WTC11 (cell line): ENCODE data around the gene TMEM8B. TPM values are rescaled to one million over a fixed set of nuclear protein-coding genes. Genes with fewer than 3 reads are reported as not detected.

Experiments used
- ATAC-seq: fragments of 200-7000 bp; cut with Tn5 transposase; 2 replicates; pipeline ENCODE4 v1.10.0; 2021; ENCODE audit warnings: mild to moderate bottlenecking, moderate library complexity
- CTCF ChIA-PET: fragments of 300-600 bp; sonication (Branson Sonifier 250); formaldehyde crosslinking; loops from one replicate; lab custom pipeline; 2021; ENCODE audit warnings: antibody characterized with exemption; lab: Charles Lee
- POLR2A ChIA-PET: fragments of 350-600 bp; sonication (Branson Sonifier 250); formaldehyde crosslinking; loops from one replicate; lab custom pipeline; 2021; ENCODE audit warnings: antibody characterized with exemption; lab: Charles Lee
- DNase-seq: peaks from one replicate; pipeline ENCODE4 v3.0.0; 2021; ENCODE audit warnings: low spot score
- H3K27ac Mint-ChIP-seq: 2 replicates; pipeline ENCODE4 v1.8.0; 2021; ENCODE audit warnings: mixed read lengths
- H3K27me3 Mint-ChIP-seq: 2 replicates; pipeline ENCODE4 v1.8.0; 2021; ENCODE audit warnings: low read depth, mild to moderate bottlenecking, moderate library complexity, mixed read lengths
- H3K36me3 Mint-ChIP-seq: 2 replicates; pipeline ENCODE4 v1.8.0; 2021; ENCODE audit warnings: mixed read lengths
- H3K4me1 Mint-ChIP-seq: 2 replicates; pipeline ENCODE4 v1.8.0; 2022; ENCODE audit warnings: mixed read lengths
- H3K4me3 Mint-ChIP-seq: 2 replicates; pipeline ENCODE4 v1.8.0; 2021; ENCODE audit warnings: mild to moderate bottlenecking, moderate library complexity, mixed read lengths
- H3K9me3 Mint-ChIP-seq: 2 replicates; pipeline ENCODE4 v1.8.0; 2021; ENCODE audit warnings: mixed read lengths
- ATF1 ChIP-seq: sonication (generic); formaldehyde crosslinking; IDR thresholded peaks from 2 replicates; pipeline ENCODE4 v1.8.1; 2023; ENCODE audit warnings: mild to moderate bottlenecking, moderate library complexity, missing genetic modification reagents
- ATF2 ChIP-seq: sonication (generic); formaldehyde crosslinking; IDR thresholded peaks from 2 replicates; pipeline ENCODE4 v1.8.1; 2022; ENCODE audit warnings: low read depth, missing genetic modification reagents, borderline replicate concordance
- ATF6 ChIP-seq: sonication (generic); formaldehyde crosslinking; IDR thresholded peaks from 2 replicates; pipeline ENCODE4 v1.8.1; 2023; ENCODE audit warnings: mild to moderate bottlenecking, missing genetic modification reagents
- CBFB ChIP-seq: sonication (generic); formaldehyde crosslinking; IDR thresholded peaks from 2 replicates; pipeline ENCODE4 v1.8.1; 2022; ENCODE audit warnings: mild to moderate bottlenecking, low read depth, missing genetic modification reagents
- CREM ChIP-seq: sonication (generic); formaldehyde crosslinking; IDR thresholded peaks from 2 replicates; pipeline ENCODE4 v1.8.1; 2022; ENCODE audit warnings: mild to moderate bottlenecking, missing genetic modification reagents, moderate library complexity
- GRHL2 ChIP-seq: fragments of 250-450 bp; sonication (Bioruptor Pico); IDR thresholded peaks from 2 replicates; pipeline ENCODE4 v1.8.0; 2022; ENCODE audit warnings: mild to moderate bottlenecking, moderate library complexity; ENCODE audit not compliant: insufficient replicate concordance, severe bottlenecking
- HMGA2 ChIP-seq: fragments of 250-450 bp; sonication (Bioruptor Pico); IDR thresholded peaks from 2 replicates; pipeline ENCODE4 v1.4.0; 2021; ENCODE audit warnings: mild to moderate bottlenecking, moderate library complexity
- KAT7 ChIP-seq: sonication (generic); formaldehyde crosslinking; IDR thresholded peaks from 2 replicates; pipeline ENCODE4 v1.8.1; 2023; ENCODE audit warnings: missing genetic modification reagents, mild to moderate bottlenecking, borderline replicate concordance
- NR3C1 ChIP-seq: sonication (generic); formaldehyde crosslinking; conservative IDR thresholded peaks from 2 replicates; pipeline ENCODE4 v1.8.1; 2023; ENCODE audit warnings: low read depth, mild to moderate bottlenecking, missing genetic modification reagents
- SOX15 ChIP-seq: fragments of 250-450 bp; sonication (Bioruptor Pico); IDR thresholded peaks from 2 replicates; pipeline ENCODE4 v1.9.0; 2021; ENCODE audit warnings: mild to moderate bottlenecking
- STAT6 ChIP-seq: sonication (generic); formaldehyde crosslinking; conservative IDR thresholded peaks from 2 replicates; pipeline ENCODE4 v1.8.1; 2023; ENCODE audit warnings: mild to moderate bottlenecking, low read depth, missing genetic modification reagents, moderate library complexity
- USF1 ChIP-seq: sonication (generic); formaldehyde crosslinking; IDR thresholded peaks from 2 replicates; pipeline ENCODE4 v1.8.0; 2022; ENCODE audit warnings: mild to moderate bottlenecking, missing genetic modification reagents
- USF2 ChIP-seq: sonication (generic); formaldehyde crosslinking; IDR thresholded peaks from 2 replicates; pipeline ENCODE4 v1.8.1; 2023; ENCODE audit warnings: mild to moderate bottlenecking, missing genetic modification reagents, moderate library complexity
- ZBTB43 ChIP-seq: sonication (generic); formaldehyde crosslinking; IDR thresholded peaks from 2 replicates; pipeline ENCODE4 v1.8.1; 2023; ENCODE audit warnings: mild to moderate bottlenecking, missing genetic modification reagents
- ZNF121 ChIP-seq: sonication (generic); formaldehyde crosslinking; IDR thresholded peaks from 2 replicates; pipeline ENCODE4 v1.8.0; 2023; ENCODE audit warnings: missing genetic modification reagents
- ZNF138 ChIP-seq: sonication (generic); formaldehyde crosslinking; conservative IDR thresholded peaks from 2 replicates; pipeline ENCODE4 v1.8.1; 2022; ENCODE audit warnings: mild to moderate bottlenecking, moderate library complexity, missing genetic modification reagents
- ZNF232 ChIP-seq: sonication (generic); formaldehyde crosslinking; IDR thresholded peaks from 2 replicates; pipeline ENCODE4 v1.8.0; 2022; ENCODE audit warnings: mild to moderate bottlenecking, missing genetic modification reagents
- ZNF396 ChIP-seq: fragments of 250-450 bp; sonication (Bioruptor Pico); IDR thresholded peaks from 2 replicates; pipeline ENCODE4 v1.8.0; 2021; ENCODE audit warnings: mild to moderate bottlenecking, moderate library complexity, borderline replicate concordance
- ZNF423 ChIP-seq: fragments of 250-450 bp; sonication (Bioruptor Pico); IDR thresholded peaks from 2 replicates; pipeline ENCODE4 v2.1.2; 2022; ENCODE audit warnings: mild to moderate bottlenecking, moderate library complexity
- ZNF532 ChIP-seq: fragments of 250-450 bp; sonication (Bioruptor Pico); IDR thresholded peaks from 2 replicates; pipeline ENCODE4 v1.9.0; 2021; ENCODE audit warnings: mild to moderate bottlenecking, borderline replicate concordance
- total RNA-seq: library from RNA; stranded (reverse); gene quantifications from 3 replicates; pipeline ENCODE4 v1.2.3, GENCODE V29; 2021

TMEM8B gene
- total RNA-seq, 1 experiment from 2014 or later = 9.5 TPM

- DNase-seq (no peak), ATAC-seq (no peak)
- Mint-ChIP-seq H3K27me3 (peaks cover 2% of the 10 kb centered on the region; the same call in 1 of the 2 replicates), H3K9me3 (no peaks in the 10 kb centered on the region), H3K4me3 (no peak overlapping the region), H3K27ac (no peak overlapping the region), H3K36me3 (no peaks in the 10 kb centered on the region), H3K4me1 (peaks cover 28% of the 10 kb centered on the region)
- ChIA-PET CTCF (interaction anchor here (1.2 kb wide), 1 partner anchor 41 kb away, joined by 4 read pairs; no protein-coding TSS in a partner anchor), POLR2A (no interaction called here)
- no peak for TF ChIP-seq SOX15 (CRISPR knock-in tag)
- no peak for TF ChIP-seq CREM (CRISPR knock-in tag)
- TF ChIP-seq KAT7 (CRISPR knock-in tag) = no peak
- no peak for TF ChIP-seq ZNF532
- TF ChIP-seq CBFB (CRISPR knock-in tag) = no peak
- TF ChIP-seq ZNF138 = no peak
- TF ChIP-seq ZNF232 (CRISPR knock-in tag) = no peak
- TF ChIP-seq NR3C1 (CRISPR knock-in tag) = no peak
- no peak for TF ChIP-seq ATF6
- no peak for TF ChIP-seq GRHL2
- TF ChIP-seq USF1 (CRISPR knock-in tag) = no peak
- TF ChIP-seq HMGA2 (CRISPR knock-in tag) = no peak
- TF ChIP-seq USF2 (CRISPR knock-in tag) = no peak
- no peak for TF ChIP-seq ATF1 (CRISPR knock-in tag)
- TF ChIP-seq ATF2 (CRISPR knock-in tag) = no peak
- TF ChIP-seq ZNF121 (CRISPR knock-in tag) = no peak
Measured at GRCh38 chr9:35831040-35831439, 2.0 kb downstream of the TMEM8B start.

- ChIA-PET CTCF (interaction anchor here (1.3 to 5.2 kb wide), 3 partner anchors 41 to 50 kb away, joined by 6 to 59 read pairs (median 8); partner anchors contain the start of gene NPR2), POLR2A (no interaction called here)
- no peak overlapping the region for H3K27ac Mint-ChIP-seq
- H3K4me1 Mint-ChIP-seq = peaks cover 26% of the 10 kb centered on the region
- H3K4me3 Mint-ChIP-seq = no peak overlapping the region
- no peak for DNase-seq
- no peak for ATAC-seq
- H3K36me3 Mint-ChIP-seq = no peaks in the 10 kb centered on the region
- H3K9me3 Mint-ChIP-seq = no peaks in the 10 kb centered on the region
- TF ChIP-seq ZNF396 (CRISPR knock-in tag) (no peak), ZNF423 (no peak), ZBTB43 (CRISPR knock-in tag) (no peak), STAT6 (CRISPR knock-in tag) (no peak)
- peaks cover 4% of the 10 kb centered on the region for H3K27me3 Mint-ChIP-seq
Measured at GRCh38 chr9:35832814-35833213, 3.8 kb downstream of the TMEM8B start.
